ENCODE results near the gene ZNF106. TPM values are rescaled to one million over a fixed set of nuclear protein-coding genes. Genes with fewer than 3 reads are reported as not detected.

Gene ZNF106
- total RNA-seq = 10 to 100 TPM; 50.9 to 51.8 TPM

DNA sequence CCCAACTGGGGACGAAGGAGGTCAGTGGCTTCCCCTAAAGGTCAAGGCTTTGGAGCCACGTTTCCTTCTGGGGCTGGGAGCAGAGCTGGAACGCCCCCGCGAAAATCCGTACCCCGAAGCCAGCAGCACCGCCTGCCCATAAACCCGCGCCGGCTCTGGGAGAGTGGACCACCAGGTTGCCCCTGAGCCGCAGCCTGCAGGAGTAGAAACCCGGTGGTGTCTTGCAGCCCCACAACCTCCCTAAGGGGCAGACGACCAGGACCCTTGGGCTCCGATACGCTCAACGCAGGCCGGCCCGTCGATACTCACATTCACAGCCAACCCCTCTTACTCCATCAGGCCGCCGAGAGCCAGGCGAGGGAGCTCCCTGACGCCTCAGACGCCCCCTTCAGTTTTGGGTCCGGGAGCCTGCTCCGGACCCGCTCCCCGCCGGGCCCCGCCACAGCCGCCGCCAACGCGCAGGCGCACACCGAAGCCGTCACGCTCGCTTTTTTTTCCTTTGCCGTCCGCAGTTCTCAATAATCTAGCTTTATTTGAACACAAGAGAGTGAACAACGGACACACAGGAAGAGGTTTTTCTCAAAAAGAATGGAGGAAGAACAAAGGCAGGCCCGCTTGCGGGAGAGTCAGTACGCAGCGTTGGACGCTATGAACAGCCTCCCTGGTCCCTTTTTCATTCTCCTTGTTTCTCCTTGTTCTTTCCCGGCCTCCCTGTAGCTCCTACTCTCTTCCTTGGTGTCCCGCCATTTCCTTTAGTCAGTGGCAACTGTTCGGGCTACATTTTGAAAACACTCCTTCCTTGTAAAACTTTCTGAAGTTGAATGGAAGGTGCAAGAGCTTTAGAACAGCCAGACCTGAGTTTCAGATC lies at the start of gene ZNF106:
TSS of gene ZNF106 (minus strand) at position 471 of the 868 bp plus-strand sequence. CDS start 18,852 bp downstream, outside the sequence.
- peak; percentile 91 for DNase-seq
- H3K4me3 Mint-ChIP-seq = peak within 1 kb of the TSS; percentile 98
- peaks cover 2% of the 10 kb centered on the region for H3K36me3 Mint-ChIP-seq
- H3K27ac Mint-ChIP-seq = peak within 1 kb of the TSS; percentile 93
- peaks cover 29% of the 10 kb centered on the region for H3K4me1 Mint-ChIP-seq
- ATAC-seq (ENCODE audit: low read depth) = peak; percentile 64
- POLR2A ChIA-PET = interaction anchor here (0.6 to 1.5 kb wide), 13 partner anchors 10 to 951 kb away, joined by 3 to 16 read pairs (median 4); partner anchors contain the start of genes GANC, HAUS2, LRRC57 and STARD9
- no peaks in the 10 kb centered on the region for H3K27me3 Mint-ChIP-seq
- no peaks in the 10 kb centered on the region for H3K9me3 Mint-ChIP-seq

DNA sequence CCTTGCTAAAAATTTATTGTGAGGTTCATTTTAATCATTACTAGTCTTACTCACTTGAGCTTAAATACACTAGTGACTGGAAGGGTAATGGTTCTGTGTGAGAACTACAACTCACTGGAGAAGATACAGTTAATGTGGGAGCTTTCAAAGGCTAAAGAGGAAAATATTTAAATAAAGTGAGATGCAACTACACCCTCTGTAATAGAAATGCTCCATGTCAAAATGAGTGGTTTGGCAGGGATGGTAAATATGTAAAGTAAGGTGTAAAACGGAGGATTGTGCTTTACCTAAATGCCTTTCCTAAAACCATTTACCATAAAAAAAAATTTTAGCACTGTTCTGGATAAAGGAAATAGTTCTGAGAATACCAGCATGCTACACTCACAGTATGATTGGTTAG lies 42.3 kb upstream of the ZNF106 start:
- peaks cover 22% of the 10 kb centered on the region for H3K36me3 Mint-ChIP-seq
- POLR2A ChIA-PET = no interaction called here
- no peaks in the 10 kb centered on the region for H3K9me3 Mint-ChIP-seq

DNA sequence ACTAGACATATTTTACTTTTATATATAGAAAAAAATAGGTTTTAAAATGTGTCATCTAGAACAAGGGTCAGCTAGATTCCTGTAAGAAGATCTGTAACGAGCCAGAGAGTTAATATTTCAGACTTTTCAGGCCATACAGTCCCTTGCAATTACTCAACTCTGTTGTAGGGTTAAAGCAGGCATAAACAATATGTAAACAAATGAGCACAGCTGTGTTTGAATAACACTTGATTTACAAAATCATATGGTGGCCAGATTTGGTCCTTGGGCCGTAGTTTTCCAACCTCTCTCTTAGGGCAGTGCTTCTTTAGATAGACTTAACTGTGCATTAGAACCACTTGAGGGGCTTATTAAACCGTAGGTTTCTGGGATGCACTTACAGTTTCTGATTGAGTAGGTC lies 38.0 kb upstream of the ZNF106 start:
- H3K4me3 Mint-ChIP-seq = no peak overlapping the region
- no peaks in the 10 kb centered on the region for H3K27me3 Mint-ChIP-seq
- H3K9me3 Mint-ChIP-seq = no peaks in the 10 kb centered on the region
- H3K27ac Mint-ChIP-seq = no peak overlapping the region
- no peaks in the 10 kb centered on the region for H3K4me1 Mint-ChIP-seq
- DNase-seq (no peak), ATAC-seq (ENCODE audit: low read depth) (no peak)
- POLR2A ChIA-PET = no interaction called here
- peaks cover 15% of the 10 kb centered on the region for H3K36me3 Mint-ChIP-seq

More for the DNA sequence above, 42.3 kb upstream of the ZNF106 start:
- Mint-ChIP-seq H3K27ac (no peak overlapping the region), H3K27me3 (no peaks in the 10 kb centered on the region), H3K4me3 (no peak overlapping the region), H3K4me1 (no peaks in the 10 kb centered on the region)
- ATAC-seq (ENCODE audit: low read depth) (no peak), DNase-seq (no peak)

DNA sequence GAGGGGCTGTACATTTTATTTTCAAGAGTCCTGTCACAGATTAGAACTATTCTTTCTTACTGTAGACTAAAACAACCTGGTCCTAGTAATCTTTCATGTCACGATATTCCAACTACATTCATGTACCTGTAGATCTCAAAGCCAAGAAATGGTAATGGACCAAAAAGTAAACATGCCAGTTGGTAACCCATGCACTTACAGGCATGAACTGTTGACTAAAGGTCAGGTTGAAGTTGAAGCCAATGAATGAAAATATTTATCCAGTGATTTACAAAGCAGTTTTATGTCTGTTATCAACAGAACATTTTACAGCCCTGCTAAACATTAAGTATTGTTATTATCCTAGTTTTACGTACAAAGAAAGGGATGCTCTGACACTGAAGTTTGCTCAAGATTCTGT lies 32.4 kb upstream of the ZNF106 start:
- Mint-ChIP-seq H3K27ac (no peak overlapping the region), H3K4me1 (no peaks in the 10 kb centered on the region), H3K9me3 (no peaks in the 10 kb centered on the region), H3K36me3 (peaks cover 4% of the 10 kb centered on the region), H3K4me3 (no peak overlapping the region), H3K27me3 (no peaks in the 10 kb centered on the region)
- POLR2A ChIA-PET = no interaction called here
- ATAC-seq (ENCODE audit: low read depth) (no peak), DNase-seq (no peak)

DNA sequence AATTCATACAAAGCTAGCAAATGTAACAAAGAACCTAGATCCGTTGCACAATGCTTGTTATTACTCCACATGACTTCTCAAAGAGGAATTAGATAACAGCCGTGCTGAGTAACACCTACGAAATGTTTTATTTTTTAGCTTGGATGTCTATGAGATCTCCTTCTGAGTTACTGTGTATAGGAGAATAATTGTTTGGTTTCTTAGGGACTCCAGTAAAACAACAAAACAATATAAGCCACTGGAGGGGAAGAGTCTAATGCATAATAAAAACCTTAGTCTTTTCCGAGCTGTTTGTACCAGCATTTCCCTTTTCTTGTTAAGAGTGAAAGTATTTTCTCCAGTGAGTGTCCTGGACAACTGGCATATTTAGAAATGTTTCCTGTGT lies 20.1 kb upstream of the ZNF106 start:
- Mint-ChIP-seq H3K4me1 (peaks cover 2% of the 10 kb centered on the region), H3K9me3 (no peaks in the 10 kb centered on the region), H3K27ac (no peak overlapping the region), H3K36me3 (peaks cover 16% of the 10 kb centered on the region), H3K4me3 (no peak overlapping the region), H3K27me3 (no peaks in the 10 kb centered on the region)
- POLR2A ChIA-PET = no interaction called here
- ATAC-seq (ENCODE audit: low read depth) (no peak), DNase-seq (no peak)

DNA sequence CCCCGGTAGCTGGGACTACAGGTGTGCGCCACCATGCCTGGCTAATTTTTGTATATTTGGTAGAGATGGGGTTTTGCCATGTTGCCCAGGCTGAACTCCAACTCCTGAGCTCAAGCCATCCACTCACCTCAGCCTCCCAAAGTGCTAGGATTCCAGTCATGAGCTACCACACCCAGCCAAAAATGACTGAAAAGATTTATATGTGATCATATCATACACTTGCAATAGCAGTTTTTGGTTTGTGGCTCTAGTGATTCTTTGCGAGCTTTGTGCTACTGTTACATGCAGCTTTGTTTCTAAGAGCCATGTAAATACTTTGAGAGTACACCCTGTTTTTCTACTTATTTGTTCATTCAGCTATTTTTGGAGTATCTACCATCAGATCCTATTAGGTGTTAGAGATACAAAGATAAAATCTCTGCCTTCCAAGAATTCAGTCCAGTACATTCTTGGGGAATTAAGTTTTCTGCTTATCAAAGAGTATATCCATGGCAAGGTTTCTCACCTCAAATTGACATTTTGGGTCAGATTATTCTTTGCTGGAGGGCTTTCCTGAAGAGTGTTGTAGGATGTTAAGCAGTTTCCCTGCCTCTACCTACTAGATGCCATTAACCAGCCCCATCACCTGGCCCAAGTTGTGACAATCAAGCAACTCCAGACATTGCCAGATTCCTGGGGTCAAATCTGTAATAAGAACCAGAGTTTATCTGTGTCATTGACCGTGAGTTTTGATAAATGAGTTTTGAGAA lies 19.5 kb upstream of the ZNF106 start:
- no peak for DNase-seq
- Mint-ChIP-seq H3K9me3 (no peaks in the 10 kb centered on the region), H3K36me3 (peaks cover 11% of the 10 kb centered on the region), H3K4me3 (no peak overlapping the region), H3K27me3 (no peaks in the 10 kb centered on the region), H3K4me1 (peaks cover 2% of the 10 kb centered on the region), H3K27ac (no peak overlapping the region)
- POLR2A ChIA-PET = interaction anchor here (0.6 kb wide), 1 partner anchor 1108 kb away, joined by 4 read pairs; no protein-coding TSS in a partner anchor
- ATAC-seq (ENCODE audit: low read depth) = no peak

DNA sequence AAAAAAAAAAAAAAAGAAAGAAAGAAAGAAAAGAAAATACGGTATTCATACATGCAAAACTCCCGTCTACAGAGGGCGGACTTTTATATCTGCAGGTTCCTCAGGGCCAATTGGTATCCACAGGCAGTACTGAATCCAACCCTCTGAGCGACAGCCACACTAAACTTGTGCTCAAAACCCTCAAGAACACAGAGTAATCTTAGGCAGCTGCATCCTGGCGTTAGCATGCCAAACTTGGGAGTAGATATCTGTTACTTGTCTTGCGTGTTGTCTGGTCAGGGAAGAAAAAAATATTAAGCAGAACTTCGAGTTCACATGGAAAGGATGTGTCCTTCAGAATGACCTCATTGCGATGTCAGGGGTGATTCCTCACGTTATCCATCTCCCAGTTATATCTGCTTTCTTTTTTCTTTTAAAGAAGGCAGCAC lies 17.3 kb upstream of the ZNF106 start:
- POLR2A ChIA-PET = no interaction called here
- H3K4me1 Mint-ChIP-seq = peaks cover 2% of the 10 kb centered on the region

DNA sequence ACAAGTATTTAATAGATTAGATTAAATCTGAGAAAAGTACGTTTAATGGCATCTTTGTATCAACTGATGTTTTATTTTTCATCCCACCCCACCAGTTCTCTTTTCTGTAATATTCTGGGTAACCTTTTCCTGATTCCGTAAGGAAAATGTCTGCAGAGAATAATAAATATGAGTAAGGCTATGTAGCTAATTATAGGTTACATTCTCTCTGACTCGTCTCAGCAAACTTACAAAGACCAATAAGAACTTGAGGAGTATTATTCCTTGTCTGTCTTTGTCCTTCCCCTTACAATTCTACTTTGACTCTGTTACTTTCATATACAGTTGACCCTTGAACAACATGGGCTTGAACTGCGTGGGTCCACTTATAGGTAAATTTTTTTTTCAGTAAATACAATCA lies 16.6 kb upstream of the ZNF106 start:
- Mint-ChIP-seq H3K27me3 (no peaks in the 10 kb centered on the region), H3K4me3 (no peak overlapping the region), H3K9me3 (no peaks in the 10 kb centered on the region), H3K4me1 (peaks cover 2% of the 10 kb centered on the region), H3K27ac (no peak overlapping the region), H3K36me3 (peaks cover 7% of the 10 kb centered on the region)
- POLR2A ChIA-PET = no interaction called here
- DNase-seq = no peak
- ATAC-seq (ENCODE audit: low read depth) = no peak

More for the DNA sequence above, 17.3 kb upstream of the ZNF106 start:
- Mint-ChIP-seq H3K4me3 (no peak overlapping the region), H3K27ac (no peak overlapping the region), H3K9me3 (no peaks in the 10 kb centered on the region), H3K36me3 (peaks cover 7% of the 10 kb centered on the region), H3K27me3 (no peaks in the 10 kb centered on the region)
- ATAC-seq (ENCODE audit: low read depth) = no peak
- no peak for DNase-seq

DNA sequence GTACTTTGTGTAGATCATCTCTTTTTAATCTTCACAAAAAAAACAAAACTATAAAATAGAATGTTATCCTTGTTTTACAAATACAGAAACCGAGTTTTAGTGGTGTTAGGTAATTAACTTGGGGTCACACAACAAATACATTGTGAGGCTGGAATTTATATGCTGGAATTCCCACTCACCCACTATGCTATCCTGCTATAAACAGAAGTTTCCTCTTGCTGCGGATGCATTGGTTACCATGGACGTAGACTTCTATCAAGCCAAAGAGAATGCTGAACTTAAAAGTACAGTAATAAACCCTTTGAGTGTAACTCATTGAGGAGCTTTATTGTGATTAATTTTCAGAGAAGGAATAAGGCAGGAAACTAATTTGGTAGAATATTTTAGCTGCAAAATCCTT lies 13.7 kb upstream of the ZNF106 start:
- Mint-ChIP-seq H3K27ac (no peak overlapping the region), H3K9me3 (no peaks in the 10 kb centered on the region), H3K36me3 (peaks cover 5% of the 10 kb centered on the region), H3K27me3 (no peaks in the 10 kb centered on the region), H3K4me3 (no peak overlapping the region), H3K4me1 (peaks cover 2% of the 10 kb centered on the region)
- no peak for DNase-seq
- POLR2A ChIA-PET = interaction anchor here (0.6 kb wide), 1 partner anchor 1778 kb away, joined by 3 read pairs; no protein-coding TSS in a partner anchor
- no peak for ATAC-seq (ENCODE audit: low read depth)

DNA sequence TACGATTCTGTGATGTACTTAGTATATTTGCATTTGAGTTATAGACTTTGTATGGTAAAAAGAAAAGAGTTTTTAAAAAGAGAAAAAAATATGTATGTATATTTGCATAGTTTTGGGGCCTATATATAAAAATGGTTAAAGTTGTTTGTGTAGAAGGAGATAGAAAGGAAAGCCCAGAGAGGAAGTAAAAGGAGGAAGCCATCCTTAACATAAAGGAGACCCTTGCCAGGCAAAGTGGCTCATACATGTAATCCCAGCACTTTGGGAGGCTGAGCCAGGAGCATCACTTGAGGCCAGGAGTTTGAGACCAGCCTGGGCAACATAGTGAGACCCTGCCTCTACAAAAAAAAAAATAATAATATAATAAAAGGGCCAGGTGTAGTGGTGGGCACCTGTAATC lies 12.9 kb upstream of the ZNF106 start:
- Mint-ChIP-seq H3K36me3 (peaks cover 3% of the 10 kb centered on the region), H3K27ac (no peak overlapping the region), H3K4me1 (peaks cover 6% of the 10 kb centered on the region), H3K4me3 (no peak overlapping the region), H3K9me3 (no peaks in the 10 kb centered on the region), H3K27me3 (no peaks in the 10 kb centered on the region)
- DNase-seq (no peak), ATAC-seq (ENCODE audit: low read depth) (no peak)
- POLR2A ChIA-PET = no interaction called here

DNA sequence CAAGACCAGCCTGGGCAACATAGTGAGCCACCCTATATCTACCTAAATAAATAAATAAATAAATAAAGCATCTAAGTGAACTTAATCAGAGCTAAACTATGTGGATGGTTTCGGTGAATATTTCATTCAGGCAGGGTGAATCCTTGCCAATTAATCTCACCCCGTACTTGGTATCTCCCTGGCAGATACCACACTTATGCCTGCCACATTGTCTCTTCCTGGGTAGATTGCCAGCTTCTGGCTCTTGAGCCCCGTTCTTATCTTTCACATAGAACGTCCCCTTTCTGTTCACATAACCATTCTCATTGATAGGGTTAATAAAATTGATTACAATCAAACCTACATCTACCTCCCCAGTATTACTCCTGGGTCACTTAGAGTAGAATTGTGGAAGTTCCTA lies 11.5 kb upstream of the ZNF106 start:
- Mint-ChIP-seq H3K4me1 (peaks cover 12% of the 10 kb centered on the region), H3K36me3 (peaks cover 2% of the 10 kb centered on the region), H3K9me3 (no peaks in the 10 kb centered on the region), H3K27ac (no peak overlapping the region), H3K4me3 (no peak overlapping the region), H3K27me3 (no peaks in the 10 kb centered on the region)
- no peak for DNase-seq
- ATAC-seq (ENCODE audit: low read depth) = no peak
- POLR2A ChIA-PET = no interaction called here

DNA sequence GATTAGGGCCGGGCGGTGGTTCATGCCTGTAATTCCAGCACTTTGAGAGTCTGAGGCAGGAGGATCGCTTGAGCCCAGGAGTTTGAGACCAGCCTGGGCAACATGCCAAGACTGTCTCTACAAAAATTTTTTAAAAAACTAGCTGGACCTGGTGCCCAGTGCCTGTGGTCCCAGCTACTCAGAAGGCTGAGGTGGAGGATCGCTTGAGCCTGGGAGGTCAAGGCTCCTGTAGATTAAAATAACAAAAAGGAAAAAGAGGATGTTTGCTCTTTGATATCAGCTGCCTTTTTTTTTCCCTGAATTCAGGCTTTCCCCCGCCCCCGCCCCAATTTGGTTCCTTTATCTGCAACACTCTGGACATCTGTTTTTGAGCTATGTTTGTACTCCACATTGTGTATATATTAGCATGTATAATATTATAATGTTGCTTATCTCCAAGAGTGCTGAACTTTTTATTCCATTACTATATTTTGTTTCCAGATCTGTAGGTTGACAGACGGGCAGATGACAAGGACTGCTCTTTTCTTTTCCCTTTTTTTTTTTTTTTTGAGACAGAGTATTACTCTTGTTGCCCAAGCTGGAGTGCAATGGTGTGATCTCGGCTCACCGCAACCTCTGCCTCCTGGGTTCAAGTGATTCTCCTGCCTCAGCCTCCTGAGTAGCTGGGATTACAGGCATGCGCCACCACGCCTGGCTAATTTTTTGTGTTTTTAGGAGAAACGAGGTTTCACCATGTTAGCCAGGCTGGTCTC lies 9.1 kb upstream of the ZNF106 start:
- ATAC-seq (ENCODE audit: low read depth) (no peak), DNase-seq (no peak)
- POLR2A ChIA-PET = interaction anchor here (0.7 to 1.9 kb wide), 2 partner anchors 9 to 21 kb away, joined by 3 to 5 read pairs; partner anchors contain the start of gene ZNF106
- Mint-ChIP-seq H3K9me3 (no peaks in the 10 kb centered on the region), H3K4me1 (peaks cover 21% of the 10 kb centered on the region), H3K4me3 (no peak overlapping the region), H3K27me3 (no peaks in the 10 kb centered on the region), H3K27ac (no peak overlapping the region), H3K36me3 (no peaks in the 10 kb centered on the region)
